Stimulated activated CD4-positive, alpha-beta T cell treated with anti-CD3 and anti-CD28 coated beads, TNF-alpha, amount 100 ng/mL, for 24 hours (primary cell): ENCODE measurements around the gene SEC31B.

ENCODE experiments used
- DNase-seq, 3 experiments: peaks; one replicate each; pipeline ENCODE4 v3.0.0-alpha.2; 2020; ENCODE audit warnings: low read depth in 3 of 3

SEC31B gene

GRCh38 chr10:100519311-100520051, at the start of gene SEC31B:
SEC31B (minus strand) TSS chr10:100519861; CDS start chr10:100516952, 2,909 bp downstream.
- DNase-seq, result no peak

- no peak for DNase-seq
Measured at GRCh38 chr10:100568912-100569311, 49.3 kb upstream of the SEC31B start.

- no peak for DNase-seq
Measured at GRCh38 chr10:100567826-100568225, 48.2 kb upstream of the SEC31B start.

GRCh38 chr10:100567249-100567648, 47.6 kb upstream of the SEC31B start:
- no peak for DNase-seq

- DNase-seq, result no peak
Measured at GRCh38 chr10:100566561-100566960, 46.9 kb upstream of the SEC31B start.

GRCh38 chr10:100565206-100565985, 45.7 kb upstream of the SEC31B start:
- DNase-seq, result no peak

GRCh38 chr10:100562008-100562672, 42.5 kb upstream of the SEC31B start:
- DNase-seq, result peak; percentile 59 to 77 (median 65)

GRCh38 chr10:100561005-100561404, 41.3 kb upstream of the SEC31B start:
- no peak for DNase-seq

GRCh38 chr10:100560248-100560647, 40.6 kb upstream of the SEC31B start:
- no peak for DNase-seq

- no peak for DNase-seq
Measured at GRCh38 chr10:100554902-100555301, 35.2 kb upstream of the SEC31B start.

GRCh38 chr10:100553929-100554328, 34.3 kb upstream of the SEC31B start:
- no peak for DNase-seq

- DNase-seq, result no peak
Measured at GRCh38 chr10:100551738-100552137, 32.1 kb upstream of the SEC31B start.

GRCh38 chr10:100551196-100551595, 31.5 kb upstream of the SEC31B start:
- DNase-seq, result no peak

GRCh38 chr10:100544950-100545349, 25.3 kb upstream of the SEC31B start:
- no peak for DNase-seq

- DNase-seq, result no peak
Measured at GRCh38 chr10:100537475-100537874, 17.8 kb upstream of the SEC31B start.

GRCh38 chr10:100535715-100536353, 16.2 kb upstream of the SEC31B start, which contains the start of gene HIF1AN:
HIF1AN (plus strand) TSS chr10:100535943; CDS start chr10:100535959, 16 bp downstream.
- peak; percentile 75 to 82 (median 82) for DNase-seq

GRCh38 chr10:100535338-100535714, 15.7 kb upstream of the SEC31B start:
- no peak for DNase-seq

- no peak for DNase-seq
Measured at GRCh38 chr10:100534726-100535125, 15.1 kb upstream of the SEC31B start.

- no peak for DNase-seq
Measured at GRCh38 chr10:100531761-100532160, 12.1 kb upstream of the SEC31B start.

- peak; percentile 79 to 86 (median 85) for DNase-seq
Measured at GRCh38 chr10:100529475-100530298, 10.0 kb upstream of the SEC31B start, which contains the start of gene NDUFB8. NDUFB8 (minus strand) TSS chr10:100529871; CDS start chr10:100529851, 20 bp downstream.
